Mucosa of stomach (tissue), 1 donor: ENCODE measurements around the gene USP8.
"Not testable (repeated sequence)": the region's sequence is repeated elsewhere in the genome, so short reads cannot be mapped to it uniquely, and the experiment has no call there.

Source experiments
- H3K27me3 ChIP-seq: one replicate; pipeline ENCODE4 v1.7.0; 2013; ENCODE audit warnings: mild to moderate bottlenecking, low read length; ENCODE audit not compliant: control insufficient read depth, insufficient read depth
- H3K36me3 ChIP-seq: one replicate; pipeline ENCODE4 v1.7.0; 2013; ENCODE audit warnings: low read length; ENCODE audit not compliant: control insufficient read depth, insufficient read depth
- H3K4me1 ChIP-seq: one replicate; pipeline ENCODE4 v1.7.0; 2013; ENCODE audit warnings: mild to moderate bottlenecking, low read length; ENCODE audit not compliant: control insufficient read depth, insufficient read depth
- H3K4me3 ChIP-seq: one replicate; pipeline ENCODE4 v1.7.0; 2013; ENCODE audit warnings: low read length
- H3K9ac ChIP-seq: one replicate; pipeline ENCODE4 v1.7.0; 2013; ENCODE audit warnings: mild to moderate bottlenecking, low read length, moderate library complexity
- H3K9me3 ChIP-seq: one replicate; pipeline ENCODE4 v1.7.0; 2013; ENCODE audit warnings: mild to moderate bottlenecking, low read length, moderate library complexity; ENCODE audit not compliant: control insufficient read depth
- donor health status: Pancreatic carcinoma.

The USP8 gene

DNA sequence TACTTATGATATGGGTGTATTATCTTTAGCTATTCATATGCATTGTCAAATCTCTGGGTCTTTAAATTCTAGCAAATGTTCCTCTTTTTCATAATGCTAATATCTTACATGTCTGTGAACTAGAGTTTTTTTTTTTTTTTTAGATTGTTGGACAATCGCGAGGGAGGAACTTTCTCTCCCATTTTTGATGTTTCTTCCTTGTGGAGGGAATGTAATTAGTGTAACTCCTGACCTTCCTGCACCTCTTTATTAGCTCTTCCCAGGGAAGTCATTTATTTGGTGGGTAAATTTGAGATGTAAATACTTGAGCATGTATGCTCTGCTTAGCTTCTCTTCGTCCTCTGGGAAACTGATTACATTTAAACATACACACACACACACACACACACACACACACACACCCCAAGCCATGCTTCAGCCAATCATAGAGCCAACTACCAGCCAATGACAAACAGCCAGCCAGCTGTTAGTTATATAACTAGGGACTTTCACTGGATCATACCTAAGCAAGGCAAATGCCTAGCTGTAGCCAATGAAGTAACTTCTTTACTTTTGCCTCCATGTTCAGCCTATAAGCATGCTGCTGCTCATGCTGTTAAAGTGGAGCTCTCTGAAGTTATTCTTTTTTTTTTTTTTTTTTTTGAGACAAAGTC lies 8.3 kb upstream of the USP8 start:
- no peaks in the 10 kb centered on the region for H3K27me3 ChIP-seq
- H3K36me3 ChIP-seq: no peaks in the 10 kb centered on the region
- no peaks in the 10 kb centered on the region for H3K9me3 ChIP-seq
- H3K4me3 ChIP-seq: no peak overlapping the region
- no peak overlapping the region for H3K9ac ChIP-seq
- no peaks in the 10 kb centered on the region for H3K4me1 ChIP-seq

DNA sequence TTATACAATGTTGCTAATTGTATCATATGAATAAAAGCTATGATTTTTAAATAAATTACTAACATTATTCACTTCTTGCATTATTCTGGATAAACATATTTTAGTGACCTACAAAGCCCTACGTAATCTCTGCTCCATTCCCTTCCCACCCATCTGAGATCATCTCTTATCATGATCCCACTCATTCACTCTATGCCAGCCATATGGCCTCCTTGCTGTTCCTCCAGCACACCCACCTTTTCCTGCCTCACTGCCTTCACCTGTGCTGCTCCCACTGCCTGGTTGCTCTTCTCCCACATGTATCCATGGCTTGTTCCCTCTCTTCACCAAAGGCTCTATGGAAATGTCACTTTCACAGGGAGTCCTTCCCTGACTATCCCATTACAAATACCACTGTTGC lies 7.3 kb upstream of the USP8 start:
- H3K9ac ChIP-seq: no peak overlapping the region
- H3K27me3 ChIP-seq: no peaks in the 10 kb centered on the region
- H3K4me1 ChIP-seq: no peaks in the 10 kb centered on the region
- H3K4me3 ChIP-seq: no peak overlapping the region
- H3K9me3 ChIP-seq: no peaks in the 10 kb centered on the region
- H3K36me3 ChIP-seq: no peaks in the 10 kb centered on the region

DNA sequence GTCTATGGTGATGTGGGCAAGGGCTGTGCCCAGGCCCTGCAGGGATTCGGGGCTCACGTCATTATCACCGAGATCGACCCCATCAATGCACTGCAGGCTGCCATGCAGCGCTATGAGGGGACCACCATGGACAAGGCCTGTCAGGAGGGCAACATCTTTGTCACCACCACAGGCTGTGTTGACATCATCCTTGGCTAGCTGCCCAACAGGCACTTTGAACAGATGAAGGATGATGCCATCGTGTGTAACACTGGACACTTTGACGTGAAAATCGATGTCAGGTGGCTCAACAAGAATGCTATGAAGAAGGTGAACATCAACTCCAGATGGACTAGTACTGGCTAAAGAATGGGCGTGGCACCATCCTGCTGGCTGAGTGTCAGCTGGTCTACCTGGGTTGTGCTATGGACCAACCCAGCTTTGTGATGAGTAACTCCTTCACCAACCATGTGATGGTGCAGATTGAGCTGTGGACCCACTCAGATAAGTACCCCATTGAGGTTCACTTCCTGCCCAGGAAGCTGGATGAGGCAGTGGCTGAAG lies 6.1 kb upstream of the USP8 start:
- Histone ChIP-seq H3K9ac (no peak overlapping the region), H3K36me3 (no peaks in the 10 kb centered on the region), H3K9me3 (no peaks in the 10 kb centered on the region), H3K27me3 (no peaks in the 10 kb centered on the region), H3K4me3 (no peak overlapping the region), H3K4me1 (no peaks in the 10 kb centered on the region)

DNA sequence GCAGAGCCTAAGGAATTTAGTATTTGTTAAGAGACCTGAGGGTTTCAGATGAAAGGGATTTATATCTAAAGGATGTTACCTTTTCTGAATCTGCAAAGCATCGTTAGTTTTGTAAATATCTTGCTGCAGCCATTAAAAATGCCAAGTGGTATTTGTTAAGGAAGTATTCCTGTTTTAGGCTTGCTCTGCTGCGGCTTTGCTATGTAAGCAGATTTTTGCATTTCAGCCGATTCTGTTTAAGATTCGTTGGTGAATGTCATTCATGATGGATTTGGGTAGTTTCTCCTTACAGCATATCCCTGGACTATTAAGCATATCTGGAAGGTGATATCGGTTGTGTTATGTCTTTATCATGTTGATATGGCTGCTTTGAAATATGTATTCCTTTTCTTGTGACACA lies 1.0 kb downstream of the USP8 start:
- Histone ChIP-seq H3K4me1 (no peaks in the 10 kb centered on the region), H3K9me3 (no peaks in the 10 kb centered on the region), H3K9ac (peak overlapping the region; percentile 88), H3K4me3 (peak overlapping the region; percentile 79), H3K36me3 (no peaks in the 10 kb centered on the region), H3K27me3 (no peaks in the 10 kb centered on the region)

DNA sequence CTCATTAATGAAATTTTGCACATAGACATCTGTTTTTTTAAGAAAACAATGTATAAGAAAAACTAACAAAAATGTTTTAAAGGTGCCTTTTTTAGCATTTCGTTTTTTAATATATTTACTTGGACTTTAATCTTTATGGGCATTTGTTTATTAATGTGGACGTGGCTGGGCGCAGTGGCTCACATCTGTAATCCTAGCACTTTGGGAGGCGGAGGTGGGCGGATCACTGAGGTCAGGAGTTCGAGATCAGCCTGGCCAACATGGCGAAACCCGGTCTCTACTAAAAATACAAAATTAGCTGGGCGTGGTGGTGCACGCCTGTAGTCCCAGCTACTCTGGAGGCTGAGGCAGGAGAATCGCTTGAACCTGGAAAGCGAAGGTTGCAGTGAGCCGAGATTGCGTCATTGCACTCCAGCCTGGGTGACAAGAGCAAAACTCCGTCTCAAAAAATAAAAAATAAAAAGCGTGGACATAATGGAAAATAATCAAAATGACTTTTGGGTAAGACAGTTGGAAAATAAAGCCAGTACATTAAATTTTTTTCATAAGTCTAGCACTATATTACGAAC lies 1.6 kb downstream of the USP8 start:
- H3K4me1 ChIP-seq, H3K9me3 ChIP-seq, H3K36me3 ChIP-seq, H3K4me3 ChIP-seq, H3K27me3 ChIP-seq: not testable (repeated sequence)
- H3K9ac ChIP-seq: peak overlapping the region; percentile 88

DNA sequence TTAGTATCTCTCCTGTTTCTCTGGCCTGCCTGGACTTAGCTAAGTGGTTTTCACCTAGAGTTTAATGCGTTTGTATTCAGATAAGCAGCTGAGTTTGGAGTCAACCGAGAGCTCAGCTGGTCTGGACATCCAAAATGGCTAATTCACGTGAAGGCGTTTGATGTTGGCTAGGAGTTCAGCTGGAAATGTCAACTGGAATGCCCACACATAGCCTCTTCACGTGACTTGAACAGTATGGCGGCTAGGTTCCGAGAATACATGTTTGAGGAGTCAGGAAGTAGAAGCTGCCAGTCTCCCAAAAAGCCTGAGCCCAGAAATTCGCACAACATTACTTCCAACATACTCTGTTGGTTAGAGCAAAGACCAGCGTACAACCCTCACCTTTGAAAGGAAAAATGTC lies 2.2 kb downstream of the USP8 start:
- no peaks in the 10 kb centered on the region for H3K27me3 ChIP-seq
- H3K4me1 ChIP-seq: no peaks in the 10 kb centered on the region
- H3K4me3 ChIP-seq: no peak overlapping the region
- H3K9me3 ChIP-seq: no peaks in the 10 kb centered on the region
- no peaks in the 10 kb centered on the region for H3K36me3 ChIP-seq
- H3K9ac ChIP-seq: no peak overlapping the region

DNA sequence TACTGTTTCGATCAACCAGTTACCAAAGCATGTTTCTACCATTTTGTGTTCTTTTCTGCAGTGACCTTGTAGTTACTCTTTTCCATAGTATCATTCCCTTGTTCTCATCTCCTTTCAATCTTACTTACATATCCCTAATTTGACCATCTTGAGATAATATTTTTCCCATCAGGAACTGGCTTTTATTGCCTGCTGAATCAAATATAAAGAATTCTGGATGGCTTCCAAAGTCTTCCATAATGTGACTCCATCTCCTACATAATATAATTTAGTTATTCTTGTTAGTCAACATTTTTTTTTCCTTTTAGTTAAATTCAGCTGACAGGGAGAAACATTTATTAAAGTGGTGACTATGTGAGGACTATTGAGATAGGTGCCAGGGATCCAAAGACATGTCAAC lies 7.0 kb downstream of the USP8 start:
- no peak overlapping the region for H3K9ac ChIP-seq
- H3K27me3 ChIP-seq: no peaks in the 10 kb centered on the region
- H3K4me3 ChIP-seq: no peak overlapping the region
- no peaks in the 10 kb centered on the region for H3K4me1 ChIP-seq
- H3K36me3 ChIP-seq: peaks cover 4% of the 10 kb centered on the region
- no peaks in the 10 kb centered on the region for H3K9me3 ChIP-seq

DNA sequence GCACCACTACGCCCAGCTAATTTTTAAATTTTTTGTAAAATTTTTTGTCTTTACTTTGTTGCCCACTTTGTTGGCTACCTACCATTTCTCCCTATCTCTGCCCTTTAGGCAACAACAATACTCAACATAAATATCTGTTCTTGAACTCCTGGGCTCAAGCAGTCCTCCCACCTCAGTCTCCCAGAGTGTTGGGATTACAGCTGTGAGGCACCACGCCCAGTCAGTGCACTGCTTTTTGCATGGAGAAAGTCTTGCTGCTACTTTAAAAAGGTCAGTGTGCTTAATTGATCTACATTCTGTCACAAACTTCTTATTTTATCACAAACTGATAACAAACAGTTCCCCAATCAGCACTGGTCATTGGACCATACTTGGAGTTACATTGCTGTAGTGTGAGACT lies 8.0 kb downstream of the USP8 start:
- no peak overlapping the region for H3K9ac ChIP-seq
- H3K4me1 ChIP-seq: no peaks in the 10 kb centered on the region
- no peaks in the 10 kb centered on the region for H3K27me3 ChIP-seq
- no peaks in the 10 kb centered on the region for H3K9me3 ChIP-seq
- H3K4me3 ChIP-seq: no peak overlapping the region
- peaks cover 4% of the 10 kb centered on the region for H3K36me3 ChIP-seq

DNA sequence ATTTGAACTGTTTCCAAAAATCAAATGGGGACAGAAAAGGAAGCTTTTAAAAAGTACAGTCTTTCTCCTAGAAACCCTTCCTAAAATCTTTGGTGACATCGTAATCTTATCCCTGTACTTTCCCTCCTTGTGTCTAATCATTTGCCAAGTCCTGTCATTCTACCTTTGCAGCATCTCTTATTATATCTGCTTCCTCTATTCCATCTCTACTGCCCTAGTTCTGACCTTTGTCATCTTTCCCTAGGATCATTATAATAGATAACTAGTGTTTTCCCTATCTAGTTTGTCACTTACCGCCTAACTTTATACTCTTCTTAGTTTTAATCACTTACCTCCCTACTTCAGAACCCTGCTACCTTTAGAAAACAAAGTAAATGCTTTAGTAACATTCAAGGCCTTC lies 11.6 kb downstream of the USP8 start:
- Histone ChIP-seq H3K27me3 (no peaks in the 10 kb centered on the region), H3K9me3 (no peaks in the 10 kb centered on the region), H3K4me1 (no peaks in the 10 kb centered on the region), H3K4me3 (no peak overlapping the region), H3K36me3 (peaks cover 4% of the 10 kb centered on the region), H3K9ac (no peak overlapping the region)

DNA sequence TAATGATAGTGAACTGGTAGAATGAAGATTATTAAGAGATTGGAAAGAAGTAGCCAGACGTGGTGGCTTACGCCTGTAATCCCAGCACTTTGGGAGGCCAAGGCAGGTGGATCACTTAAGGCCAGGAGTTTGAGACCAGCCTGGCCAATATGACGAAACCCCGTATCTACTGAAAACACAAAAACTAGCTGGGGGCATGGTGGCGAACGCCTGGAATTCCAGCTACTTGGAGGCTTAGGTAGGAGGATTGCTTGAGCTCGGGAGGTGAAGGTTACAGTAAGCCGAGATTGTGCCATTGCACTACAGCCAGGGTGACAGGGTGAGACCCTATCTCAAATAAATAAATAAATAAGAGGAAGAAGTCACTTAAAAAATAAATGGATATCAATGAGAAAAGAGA lies 14.0 kb downstream of the USP8 start:
- Histone ChIP-seq H3K36me3 (no peaks in the 10 kb centered on the region), H3K4me1 (no peaks in the 10 kb centered on the region), H3K9ac (no peak overlapping the region), H3K27me3 (no peaks in the 10 kb centered on the region), H3K9me3 (no peaks in the 10 kb centered on the region), H3K4me3 (no peak overlapping the region)

DNA sequence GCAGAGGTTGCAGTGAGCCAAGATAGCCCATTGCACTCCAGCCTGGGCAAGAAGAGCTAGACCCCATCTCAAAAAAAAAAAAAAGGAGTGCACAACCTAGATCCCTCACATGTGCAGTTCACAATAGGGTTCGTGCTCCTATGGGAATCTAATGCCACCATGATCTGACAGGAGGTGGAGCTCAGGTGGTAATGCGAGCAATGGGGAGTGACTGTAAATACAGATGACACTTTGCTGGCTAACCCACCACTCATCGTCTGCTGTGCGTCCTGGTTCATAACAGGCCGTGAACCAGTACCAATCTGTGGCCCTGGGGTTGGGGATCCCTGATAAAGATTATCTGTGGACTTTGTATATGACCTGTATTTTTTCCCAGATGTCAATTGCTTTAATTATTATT lies 16.7 kb downstream of the USP8 start:
- Histone ChIP-seq H3K4me1 (no peaks in the 10 kb centered on the region), H3K4me3 (no peak overlapping the region), H3K9ac (no peak overlapping the region), H3K27me3 (no peaks in the 10 kb centered on the region), H3K9me3 (no peaks in the 10 kb centered on the region), H3K36me3 (no peaks in the 10 kb centered on the region)

DNA sequence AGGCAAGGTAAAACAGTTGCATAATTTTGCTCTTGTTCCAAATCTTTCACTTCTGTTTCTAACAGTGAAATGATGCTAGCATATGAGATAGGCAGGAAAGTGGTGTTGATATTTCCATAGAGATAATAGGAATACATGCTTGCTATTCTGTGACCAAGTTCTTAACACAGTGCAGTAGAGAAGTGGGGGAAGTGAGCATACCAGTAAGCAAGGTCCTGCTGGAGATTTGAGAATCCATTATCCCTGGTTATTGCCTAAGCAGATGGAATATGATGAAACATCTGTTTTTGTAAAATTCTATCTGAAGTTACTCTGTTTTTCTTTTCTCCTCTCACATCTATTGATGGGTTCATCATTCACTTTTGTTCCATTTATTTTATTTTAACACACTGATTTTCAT lies 28.7 kb downstream of the USP8 start:
- Histone ChIP-seq H3K9ac (no peak overlapping the region), H3K4me3 (no peak overlapping the region), H3K9me3 (no peaks in the 10 kb centered on the region), H3K4me1 (no peaks in the 10 kb centered on the region), H3K36me3 (peaks cover 5% of the 10 kb centered on the region), H3K27me3 (no peaks in the 10 kb centered on the region)
